Fibroblast of upper back skin (primary cell): ENCODE results near the gene INPP5K.
"Not testable (repeated sequence)": the region's sequence is repeated elsewhere in the genome, so short reads cannot be mapped to it uniquely, and the experiment has no call there.

Experiments used
- DNase-seq: peaks from one replicate; pipeline ENCODE4 v3.0.0-alpha.2; 2013

Gene INPP5K

GRCh38 chr17:1546292-1546922, 30.0 kb upstream of the INPP5K start:
- DNase-seq, result peak; percentile 28

- no peak for DNase-seq
Observed at GRCh38 chr17:1545618-1546017, 29.2 kb upstream of the INPP5K start.

GRCh38 chr17:1542316-1542715, 25.9 kb upstream of the INPP5K start:
- DNase-seq, result no peak

- DNase-seq, result no peak
Observed at GRCh38 chr17:1541367-1541904, 25.0 kb upstream of the INPP5K start.

GRCh38 chr17:1539811-1540210, 23.4 kb upstream of the INPP5K start:
- DNase-seq, result no peak

GRCh38 chr17:1535737-1536136, 19.3 kb upstream of the INPP5K start:
- DNase-seq, result no peak

GRCh38 chr17:1533661-1534325, 17.4 kb upstream of the INPP5K start:
- DNase-seq, result no peak

- no peak for DNase-seq
Observed at GRCh38 chr17:1532836-1533602, 16.6 kb upstream of the INPP5K start.

- DNase-seq, result peak; percentile 13
Observed at GRCh38 chr17:1529863-1530262, 13.5 kb upstream of the INPP5K start.

GRCh38 chr17:1526876-1527275, 10.5 kb upstream of the INPP5K start:
- not testable (repeated sequence) for DNase-seq

- DNase-seq, result no peak
Observed at GRCh38 chr17:1522626-1523025, 6.2 kb upstream of the INPP5K start.

GRCh38 chr17:1521086-1521640, 4.8 kb upstream of the INPP5K start:
- no peak for DNase-seq

- no peak for DNase-seq
Observed at GRCh38 chr17:1519678-1520077, 3.3 kb upstream of the INPP5K start.

- no peak for DNase-seq
Observed at GRCh38 chr17:1518410-1518809, 2.0 kb upstream of the INPP5K start.

- peak; percentile 78 for DNase-seq
Observed at GRCh38 chr17:1515640-1516387, 598 bp downstream of the INPP5K start.

- DNase-seq, result no peak
Observed at GRCh38 chr17:1512351-1512750, 4.1 kb downstream of the INPP5K start.

GRCh38 chr17:1511756-1512321, 4.6 kb downstream of the INPP5K start:
- DNase-seq, result no peak

GRCh38 chr17:1511290-1511689, 5.1 kb downstream of the INPP5K start:
- DNase-seq, result no peak

GRCh38 chr17:1509290-1509881, 7.0 kb downstream of the INPP5K start:
- DNase-seq, result no peak

GRCh38 chr17:1508709-1509108, 7.7 kb downstream of the INPP5K start:
- DNase-seq, result not testable (repeated sequence)

GRCh38 chr17:1506649-1507267, 9.7 kb downstream of the INPP5K start:
- DNase-seq, result no peak
